ENCODE measurements around the gene KIAA0753.

GRCh38 chr17:6611231-6611630, 29.3 kb downstream of the KIAA0753 start:
- TF ChIP-seq, protein P1, sequence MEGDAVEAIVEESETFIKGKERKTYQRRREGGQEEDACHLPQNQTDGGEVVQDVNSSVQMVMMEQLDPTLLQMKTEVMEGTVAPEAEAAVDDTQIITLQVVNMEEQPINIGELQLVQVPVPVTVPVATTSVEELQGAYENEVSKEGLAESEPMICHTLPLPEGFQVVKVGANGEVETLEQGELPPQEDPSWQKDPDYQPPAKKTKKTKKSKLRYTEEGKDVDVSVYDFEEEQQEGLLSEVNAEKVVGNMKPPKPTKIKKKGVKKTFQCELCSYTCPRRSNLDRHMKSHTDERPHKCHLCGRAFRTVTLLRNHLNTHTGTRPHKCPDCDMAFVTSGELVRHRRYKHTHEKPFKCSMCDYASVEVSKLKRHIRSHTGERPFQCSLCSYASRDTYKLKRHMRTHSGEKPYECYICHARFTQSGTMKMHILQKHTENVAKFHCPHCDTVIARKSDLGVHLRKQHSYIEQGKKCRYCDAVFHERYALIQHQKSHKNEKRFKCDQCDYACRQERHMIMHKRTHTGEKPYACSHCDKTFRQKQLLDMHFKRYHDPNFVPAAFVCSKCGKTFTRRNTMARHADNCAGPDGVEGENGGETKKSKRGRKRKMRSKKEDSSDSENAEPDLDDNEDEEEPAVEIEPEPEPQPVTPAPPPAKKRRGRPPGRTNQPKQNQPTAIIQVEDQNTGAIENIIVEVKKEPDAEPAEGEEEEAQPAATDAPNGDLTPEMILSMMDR (IDR thresholded peaks at IDR 0.05; ENCODE audit: low read depth, low read length, poor library complexity, severe bottlenecking), result no peak
- no peak for TF ChIP-seq EZH2phosphoT487 (IDR thresholded peaks at IDR 0.05; ENCODE audit: borderline replicate concordance, low read length)
